Measurements from ENCODE around the gene TMEM252.

TMEM252 gene, protein sequence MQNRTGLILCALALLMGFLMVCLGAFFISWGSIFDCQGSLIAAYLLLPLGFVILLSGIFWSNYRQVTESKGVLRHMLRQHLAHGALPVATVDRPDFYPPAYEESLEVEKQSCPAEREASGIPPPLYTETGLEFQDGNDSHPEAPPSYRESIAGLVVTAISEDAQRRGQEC

DNA sequence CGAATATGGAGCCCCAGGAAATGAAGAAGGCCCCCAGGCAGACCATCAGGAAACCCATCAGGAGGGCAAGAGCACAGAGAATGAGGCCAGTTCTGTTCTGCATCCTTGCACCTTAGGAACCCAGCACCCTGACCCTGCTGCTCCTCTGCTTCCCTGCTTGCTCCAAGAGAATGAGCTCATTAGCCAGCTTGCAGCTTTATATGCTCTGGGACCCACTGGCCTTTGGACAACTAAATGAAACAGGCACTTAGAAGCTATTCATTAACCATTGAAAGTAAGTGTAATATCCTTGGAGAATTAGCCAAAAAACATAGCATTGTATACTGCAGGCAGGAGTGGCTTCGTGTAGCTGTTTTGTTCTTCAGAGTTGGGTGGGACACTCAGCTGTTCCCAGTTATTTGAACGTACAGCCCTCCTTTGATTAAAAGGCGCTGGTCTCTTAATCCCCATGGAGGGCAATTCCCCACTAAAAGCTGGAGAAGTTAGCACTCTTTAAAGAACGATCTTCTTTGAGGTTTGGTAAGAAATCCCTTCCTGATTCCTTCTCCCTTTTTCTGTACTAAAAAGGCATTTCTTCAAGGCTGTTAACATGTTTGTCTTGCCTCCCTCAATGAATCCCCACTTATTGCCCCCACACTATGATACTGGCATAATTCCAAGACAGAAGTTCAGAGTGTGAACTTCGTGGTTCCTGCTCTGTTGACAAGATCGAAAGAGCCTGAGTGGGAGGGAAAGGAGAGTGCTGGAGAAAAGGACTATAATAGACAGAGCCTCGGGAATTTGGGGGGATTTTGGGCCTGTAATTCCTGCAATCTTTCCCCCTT is at the start of gene TMEM252:
Gene TMEM252 (minus strand): TSS at position 172 of the 824 bp plus-strand sequence. CDS start 69 bp downstream, at position 103.
- ATAC-seq = no peak

DNA sequence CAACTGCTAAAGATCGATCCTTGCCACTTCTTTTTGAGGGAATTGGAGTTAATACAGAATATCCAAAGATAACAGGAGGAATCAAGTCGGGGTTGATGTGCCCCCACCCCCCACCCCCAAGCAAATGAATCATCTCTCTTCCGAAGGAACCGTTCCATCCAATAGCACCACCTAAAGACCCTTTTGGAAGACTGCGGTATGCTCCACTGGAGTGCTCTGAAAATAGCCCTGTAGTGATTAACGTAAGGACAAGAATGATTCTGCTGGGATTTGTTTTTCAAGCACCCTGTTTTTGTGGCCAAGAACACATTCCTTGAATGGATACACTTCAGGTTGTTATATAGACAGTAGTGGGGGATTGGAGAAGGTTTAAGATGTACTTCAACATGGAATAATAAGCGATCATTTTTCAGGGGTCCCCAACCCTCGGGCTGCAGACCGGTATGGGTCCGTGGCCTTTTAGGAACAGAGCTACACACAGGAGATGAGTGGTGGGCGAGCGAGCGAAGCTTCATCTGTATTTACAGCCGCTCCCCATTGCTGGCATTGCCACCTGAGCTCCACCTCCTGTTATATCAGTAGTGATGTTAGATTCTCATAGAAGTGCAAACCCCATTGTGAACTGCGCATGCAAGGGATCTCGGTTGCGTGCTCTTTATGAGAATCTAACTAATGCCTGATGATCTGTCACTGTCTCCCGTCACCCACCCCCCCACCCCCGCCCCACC is 44.5 kb upstream of the TMEM252 start:
- no peak for ATAC-seq

DNA sequence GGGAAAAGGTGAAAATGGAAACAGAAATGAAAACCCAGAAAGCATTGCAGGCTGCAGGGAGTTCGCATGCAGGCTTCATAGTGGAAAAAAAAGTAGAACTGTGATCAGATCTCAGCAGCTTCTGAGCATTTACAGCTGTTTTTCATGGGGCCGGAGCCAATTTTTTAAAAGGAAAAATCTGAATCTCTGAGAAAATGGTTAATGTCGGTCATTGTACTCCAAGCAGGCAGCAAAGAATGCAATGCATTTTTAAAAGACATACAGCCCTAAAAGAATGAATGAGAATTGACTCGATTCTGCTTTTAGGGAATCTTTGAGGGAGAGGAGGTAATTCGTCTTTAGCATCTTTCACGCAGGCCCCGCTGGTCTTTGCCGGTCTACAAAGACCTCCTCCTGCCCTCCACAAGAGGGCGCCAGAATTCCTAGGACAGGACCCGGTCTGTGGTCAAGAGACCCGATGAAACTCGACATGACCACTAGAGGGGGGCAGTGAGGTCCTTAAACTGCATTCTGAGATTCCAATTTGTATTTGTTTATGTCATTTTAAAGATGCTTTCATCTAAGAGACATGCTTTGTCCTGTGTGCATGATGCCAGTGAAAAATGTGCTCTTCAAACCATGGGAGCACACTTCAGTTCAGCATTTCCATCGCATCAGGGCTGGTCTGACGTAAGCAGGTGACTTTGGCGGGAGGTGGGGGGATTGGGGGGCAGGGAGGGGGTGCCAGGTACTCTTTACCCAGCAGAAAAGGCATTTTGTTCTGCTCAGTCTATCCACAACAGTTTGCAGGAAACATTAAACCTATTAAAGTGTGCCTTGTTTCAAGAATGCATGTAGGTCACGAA is 43.7 kb upstream of the TMEM252 start:
- ATAC-seq = peak; percentile 88 to 97

DNA sequence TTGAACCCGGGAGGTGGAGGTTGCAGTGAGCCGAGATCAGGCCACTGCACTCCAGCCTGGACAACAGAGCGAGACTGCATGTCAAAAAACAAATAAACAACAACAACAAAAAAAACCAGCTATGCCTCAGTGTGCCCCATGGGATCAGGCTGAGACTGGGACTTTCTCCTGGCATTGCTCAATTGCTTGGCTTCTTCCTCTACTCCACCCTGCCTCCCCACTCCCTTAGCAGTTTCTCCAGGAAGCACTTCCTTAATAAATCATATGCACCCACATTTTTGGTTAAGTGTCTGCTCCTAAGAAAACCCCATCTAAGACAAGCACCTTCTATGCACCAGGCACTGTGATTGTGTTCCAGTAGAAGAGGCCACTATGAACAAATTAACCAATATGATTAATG is 41.0 kb upstream of the TMEM252 start:
- ATAC-seq = no peak

DNA sequence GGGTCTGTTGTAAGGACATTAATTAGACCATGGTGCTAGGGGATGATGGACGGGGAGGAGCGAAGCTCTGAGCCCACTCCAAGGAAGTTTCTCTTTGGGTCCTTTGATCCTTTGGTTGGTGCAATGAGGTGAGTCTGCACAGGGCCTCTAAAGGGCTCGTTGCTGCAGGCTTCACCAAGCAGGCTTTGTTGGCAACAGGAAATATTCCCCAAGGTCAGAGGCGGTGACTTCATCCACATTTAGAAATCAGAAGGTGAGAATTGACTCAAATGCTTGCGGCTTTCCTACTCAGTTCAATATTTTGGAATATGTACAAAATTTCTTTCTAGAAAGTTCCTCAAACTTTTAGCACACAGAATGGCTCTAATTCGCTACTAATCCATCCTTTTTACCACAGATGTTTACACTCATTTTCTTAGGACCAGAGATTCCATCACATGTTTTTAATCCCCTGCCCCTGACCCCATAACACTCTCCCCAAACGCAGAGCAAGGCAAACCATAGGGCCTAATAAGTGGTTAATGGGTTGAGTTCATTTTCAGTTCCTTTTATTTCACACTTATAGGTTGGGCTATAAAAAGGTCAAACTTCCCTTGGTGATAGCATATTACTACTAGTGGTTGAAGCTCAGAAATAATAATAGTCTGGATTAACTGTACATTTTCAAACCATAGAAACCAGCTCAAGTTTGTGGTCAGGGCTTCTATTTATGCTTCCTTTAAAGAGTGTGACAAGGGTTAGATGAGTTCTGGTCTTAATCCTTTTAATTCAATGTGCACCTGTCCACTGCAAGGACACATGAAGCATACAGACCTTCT is 37.3 kb upstream of the TMEM252 start:
- peak in 1 of 2 donors; percentile 9 for ATAC-seq

DNA sequence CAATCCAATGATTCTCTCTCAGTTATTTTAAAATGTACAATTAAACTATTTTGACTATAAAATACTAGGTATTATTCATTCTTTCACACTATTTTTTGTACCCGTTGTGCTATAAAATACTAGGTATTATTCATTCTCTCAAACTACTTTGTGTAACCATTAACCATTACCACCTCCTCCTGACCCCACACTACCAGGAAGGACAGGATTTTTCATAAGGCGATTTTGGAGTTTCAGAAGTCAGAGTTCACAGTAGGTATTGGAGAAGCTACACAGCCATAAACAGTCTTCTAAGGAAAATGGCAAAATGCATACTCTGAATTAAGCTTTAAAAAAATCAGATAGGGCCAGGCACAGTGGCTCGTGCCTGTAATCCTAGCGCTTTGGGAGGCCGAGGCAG is 35.1 kb upstream of the TMEM252 start:
- no peak for ATAC-seq

DNA sequence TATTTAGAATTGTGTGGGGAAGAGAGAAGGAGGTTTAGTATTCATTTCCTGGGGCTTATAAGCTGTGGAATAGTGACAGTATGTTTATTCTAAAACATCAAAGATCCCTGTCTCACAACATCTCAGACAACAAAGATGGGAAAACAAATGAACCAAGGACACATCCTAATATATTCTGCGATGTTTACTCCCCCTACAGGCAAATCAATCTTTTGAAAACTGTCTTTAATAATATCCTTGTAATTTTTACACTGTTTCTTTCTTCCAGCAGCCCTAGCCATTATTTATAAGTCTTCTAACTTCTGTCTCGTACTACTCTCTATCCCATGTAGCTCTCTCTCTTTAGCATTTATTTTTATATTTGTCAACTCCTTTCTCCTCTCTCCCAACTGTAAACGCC is 33.5 kb upstream of the TMEM252 start:
- no peak for ATAC-seq

DNA sequence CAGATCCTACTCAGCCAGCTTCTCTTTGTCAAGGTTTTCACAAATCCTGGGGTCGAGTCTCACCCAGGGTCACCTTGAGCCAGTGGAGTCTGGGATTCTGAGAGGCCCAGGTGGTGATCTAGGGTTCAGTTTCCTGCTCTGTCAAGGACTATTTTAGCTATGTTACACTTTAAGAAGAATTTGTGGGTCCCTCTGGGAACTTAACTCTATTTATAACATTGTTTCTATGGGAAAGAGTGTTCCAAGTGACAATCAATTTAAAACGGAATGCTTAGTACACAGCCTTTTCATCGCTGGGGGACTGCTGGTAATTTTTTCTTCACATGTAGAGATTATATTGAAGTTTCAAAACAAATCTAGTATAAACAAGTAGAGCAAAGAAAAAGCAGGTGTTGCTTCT is 26.9 kb upstream of the TMEM252 start:
- ATAC-seq = no peak

DNA sequence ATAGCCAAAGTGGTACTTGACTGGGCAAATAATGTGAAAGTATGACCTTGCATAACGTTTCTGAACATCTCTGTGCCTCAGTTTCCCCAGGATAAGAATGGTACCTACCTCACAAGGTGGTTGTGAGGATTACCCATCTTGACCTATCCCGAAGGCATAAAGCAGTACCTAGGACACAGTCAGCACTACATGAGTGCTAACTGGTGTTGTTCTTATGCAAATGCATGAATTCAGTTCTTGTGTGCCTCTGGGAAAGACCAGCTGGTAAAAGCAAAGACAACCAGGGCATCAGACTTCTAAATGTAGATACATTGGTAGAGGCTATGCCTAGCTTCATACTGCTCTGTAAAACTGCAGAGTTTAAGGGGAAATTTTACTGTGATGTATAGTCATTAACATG is 21.8 kb upstream of the TMEM252 start:
- no peak for ATAC-seq

DNA sequence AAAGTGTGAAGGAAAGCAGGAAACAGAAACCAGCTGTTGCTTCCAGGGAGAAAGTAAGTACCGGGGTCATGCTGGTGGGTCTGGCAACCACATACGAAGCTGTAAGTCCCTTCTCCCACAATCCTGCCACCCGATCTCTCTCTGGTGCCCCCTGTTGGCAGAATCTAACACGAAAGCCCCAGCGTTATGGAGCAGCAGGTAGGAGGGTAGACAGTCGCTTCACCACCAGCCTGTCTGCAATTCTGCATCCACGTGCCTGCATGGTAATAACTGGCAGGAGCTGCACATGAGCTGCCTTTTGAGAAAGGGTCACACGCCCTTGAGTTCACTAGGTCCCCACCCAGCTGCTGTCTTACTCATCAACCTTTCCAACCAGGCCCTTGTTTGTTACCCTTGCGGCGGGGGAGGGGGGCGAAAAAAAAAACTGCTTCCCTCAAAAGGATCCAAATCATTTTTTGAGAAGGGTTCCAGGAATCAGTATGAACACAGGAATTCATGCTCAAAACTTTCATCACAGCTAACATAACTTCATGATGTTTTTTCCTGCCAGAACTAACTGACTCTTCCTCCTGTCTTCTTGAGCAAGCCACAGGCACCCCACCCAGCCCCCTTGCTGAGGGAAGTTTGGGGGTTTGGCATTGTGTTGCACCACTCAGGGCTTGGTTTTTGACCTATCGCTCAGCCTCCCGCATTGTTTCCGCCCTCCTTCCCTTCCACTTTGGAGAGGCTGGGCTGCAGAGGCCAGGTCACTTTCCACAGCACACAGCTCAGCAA is 19.6 kb upstream of the TMEM252 start:
- peak; percentile 26 to 43 for ATAC-seq

DNA sequence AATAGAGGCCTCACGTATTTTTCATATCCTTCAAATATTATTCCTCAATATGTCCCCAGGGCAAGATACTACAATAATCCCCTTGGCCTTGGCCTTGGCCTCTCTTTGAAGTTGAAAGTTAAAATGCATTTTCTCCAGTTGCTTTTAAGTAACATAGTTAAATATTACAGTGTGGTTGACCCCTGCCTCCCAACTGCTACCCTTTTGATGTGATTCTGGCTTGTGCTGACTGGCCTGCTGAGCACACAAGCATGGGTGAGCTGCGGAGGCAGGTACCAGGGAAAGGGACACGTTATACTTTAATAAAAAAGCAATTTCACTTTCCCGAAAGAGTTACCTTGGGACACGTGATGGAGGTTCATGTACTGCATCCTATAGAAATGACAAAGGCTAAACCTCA is 17.9 kb upstream of the TMEM252 start:
- no peak for ATAC-seq

DNA sequence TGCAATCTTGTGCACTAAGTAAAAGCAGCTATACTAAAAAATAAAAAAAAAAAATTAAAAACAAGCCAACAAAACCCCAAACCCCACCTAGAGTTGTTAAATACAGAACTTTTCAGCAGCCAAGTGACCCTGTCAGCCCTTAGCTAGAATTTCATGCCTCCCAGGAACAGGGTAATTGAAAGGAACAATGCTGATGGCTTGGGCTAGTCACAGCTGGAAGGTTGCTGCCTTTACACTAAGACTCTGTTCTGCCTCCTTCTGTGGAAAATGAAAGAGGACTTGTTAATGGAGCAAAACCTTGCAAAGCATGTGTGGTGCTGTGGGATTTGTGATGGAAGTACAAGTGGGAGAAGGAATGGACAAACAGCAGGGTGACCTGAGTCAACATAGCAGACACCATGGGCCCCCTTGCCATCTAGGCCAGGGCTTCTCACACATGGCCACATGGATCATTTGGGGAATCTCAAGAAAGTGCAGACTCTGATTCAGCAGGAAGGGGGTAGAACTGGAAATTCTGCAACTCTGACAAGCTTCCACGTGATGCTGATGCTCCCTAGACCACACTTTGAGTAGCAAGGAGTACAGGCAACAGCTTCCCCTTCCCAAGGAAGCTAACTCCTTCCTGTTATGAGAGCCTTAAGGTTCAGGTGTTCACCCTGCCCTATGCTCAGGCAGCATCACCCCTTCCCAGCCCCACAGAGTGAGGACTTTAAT is 14.9 kb upstream of the TMEM252 start:
- ATAC-seq = no peak

DNA sequence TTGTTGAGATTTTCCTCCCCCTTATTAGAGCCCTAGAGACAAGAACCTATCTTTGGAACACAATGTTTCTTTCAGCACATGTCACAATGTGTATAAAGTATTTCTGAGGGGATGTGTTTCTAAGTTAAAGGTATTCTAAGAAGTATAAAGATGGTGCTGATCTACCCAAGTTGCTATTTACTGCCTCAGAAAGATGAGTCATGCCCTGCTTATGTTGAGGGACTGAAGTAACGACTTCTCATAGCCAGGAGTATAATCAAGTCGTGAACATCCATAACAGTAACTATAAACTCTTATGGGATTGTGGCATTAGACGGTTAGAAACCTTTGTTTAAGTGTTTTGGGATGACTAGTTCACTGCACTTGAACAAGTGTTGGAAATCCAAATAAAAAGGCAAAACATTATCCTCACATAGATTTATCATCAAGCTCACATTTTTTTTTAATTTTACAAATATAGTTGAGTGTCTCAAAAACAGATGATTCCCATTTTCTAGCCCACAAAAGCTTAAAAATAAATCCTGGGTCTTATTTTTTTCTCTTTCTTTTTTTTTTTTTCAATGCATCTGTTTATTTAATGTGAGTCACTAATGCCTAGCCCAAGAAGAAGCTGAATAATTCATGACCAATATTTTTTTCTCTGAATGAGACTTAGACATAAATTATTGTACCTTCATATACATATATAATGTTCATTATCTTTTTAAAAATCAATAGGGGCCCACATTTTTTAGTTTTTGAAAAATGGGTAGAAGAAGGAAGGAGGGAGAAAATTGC is 12.2 kb upstream of the TMEM252 start:
- ATAC-seq = no peak

DNA sequence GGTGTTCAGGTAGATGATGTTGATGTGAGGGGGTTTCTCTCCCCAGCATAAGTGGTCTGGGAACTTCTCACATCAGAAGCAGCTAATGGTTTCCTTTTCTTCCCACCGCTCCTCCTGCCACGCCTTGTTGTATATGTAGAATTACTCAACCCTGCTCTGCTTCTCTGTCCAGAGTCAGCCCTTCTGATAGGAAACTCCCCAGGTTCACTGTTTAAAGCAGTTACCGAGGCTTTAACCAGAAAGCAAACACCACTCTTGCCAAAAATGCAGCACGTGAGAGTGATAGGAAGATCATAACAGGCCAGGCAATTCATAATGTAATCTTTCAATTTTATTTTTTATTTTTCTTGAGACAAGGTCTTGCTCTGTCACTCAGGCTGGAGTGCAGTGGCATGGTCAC is 10.5 kb upstream of the TMEM252 start:
- ATAC-seq = no peak

DNA sequence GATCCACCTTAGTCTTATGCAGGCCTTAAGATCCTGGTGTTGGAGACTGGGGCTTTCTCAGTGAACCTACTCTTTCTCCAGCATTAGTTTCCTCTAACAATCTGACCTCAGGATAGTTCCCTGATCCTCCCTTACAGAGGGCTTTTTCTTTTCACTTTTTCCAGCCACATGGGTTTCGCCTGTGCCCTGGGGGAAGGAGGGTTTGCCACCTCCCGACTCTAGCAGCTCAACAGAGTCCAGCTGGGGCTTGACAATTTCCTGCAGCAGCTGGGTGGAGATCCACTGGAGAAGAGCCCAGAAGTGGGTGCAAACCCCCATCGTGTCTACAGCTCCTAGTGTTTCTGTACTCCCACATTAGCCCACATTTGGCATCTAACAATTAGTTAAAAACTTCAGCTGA is 7.6 kb upstream of the TMEM252 start:
- no peak for ATAC-seq

DNA sequence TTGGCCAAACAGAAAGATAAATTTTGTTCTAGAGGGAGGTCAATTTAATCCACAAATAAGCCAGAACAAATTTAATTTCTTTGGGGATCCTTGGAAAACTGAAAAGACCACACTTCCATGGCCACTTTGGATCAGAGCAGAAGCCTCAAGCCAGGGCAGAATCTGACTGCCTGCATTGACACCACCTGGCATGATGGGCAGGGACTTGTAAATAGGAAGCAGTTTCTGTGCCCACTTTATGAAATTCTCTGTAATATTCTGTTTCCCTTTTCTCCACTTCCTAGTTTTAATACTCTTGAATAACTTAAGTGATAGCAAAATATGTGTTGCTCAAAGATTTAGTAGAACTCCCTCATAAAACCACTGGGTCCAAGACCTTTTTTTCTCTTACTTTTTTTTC is 6.7 kb upstream of the TMEM252 start:
- ATAC-seq = no peak

DNA sequence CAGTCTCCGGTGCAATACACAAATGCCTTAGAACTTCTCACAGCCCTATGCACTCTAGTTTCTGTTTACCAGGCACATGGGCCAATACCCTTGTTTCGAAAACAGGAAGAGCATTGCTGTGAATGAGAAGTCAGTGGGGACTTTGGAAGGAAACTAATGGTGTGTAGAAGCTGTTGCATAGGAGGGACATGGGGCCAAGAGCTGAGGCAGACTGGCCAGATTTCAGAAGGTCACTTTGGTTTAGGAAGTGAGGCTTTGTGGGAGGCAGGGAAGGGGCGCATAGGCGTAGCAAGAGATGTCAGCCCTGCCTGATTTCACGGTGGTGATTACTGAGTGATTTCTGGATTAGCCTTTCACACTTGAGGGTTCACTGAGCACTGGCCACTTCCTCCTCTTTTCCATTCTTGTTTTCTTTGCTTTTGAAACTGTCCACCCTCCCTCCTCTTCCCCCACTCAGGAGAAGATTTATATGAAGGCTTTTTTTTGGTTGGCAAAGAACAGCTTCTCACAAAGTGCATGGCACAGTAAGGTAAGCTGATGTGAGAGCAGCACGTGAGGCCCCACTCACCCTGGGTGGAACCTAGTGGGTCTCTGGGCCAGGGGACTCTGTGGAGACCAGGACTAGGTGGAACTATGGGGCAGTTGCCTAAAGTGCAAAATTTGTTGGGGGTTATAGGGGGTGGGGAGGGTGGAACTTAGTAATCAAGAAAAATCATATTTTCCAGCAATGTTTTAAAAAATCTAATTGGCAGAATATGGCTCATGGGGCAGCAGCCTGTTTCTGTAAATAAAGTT is 6.1 kb upstream of the TMEM252 start:
- ATAC-seq = peak; percentile 32 to 56

DNA sequence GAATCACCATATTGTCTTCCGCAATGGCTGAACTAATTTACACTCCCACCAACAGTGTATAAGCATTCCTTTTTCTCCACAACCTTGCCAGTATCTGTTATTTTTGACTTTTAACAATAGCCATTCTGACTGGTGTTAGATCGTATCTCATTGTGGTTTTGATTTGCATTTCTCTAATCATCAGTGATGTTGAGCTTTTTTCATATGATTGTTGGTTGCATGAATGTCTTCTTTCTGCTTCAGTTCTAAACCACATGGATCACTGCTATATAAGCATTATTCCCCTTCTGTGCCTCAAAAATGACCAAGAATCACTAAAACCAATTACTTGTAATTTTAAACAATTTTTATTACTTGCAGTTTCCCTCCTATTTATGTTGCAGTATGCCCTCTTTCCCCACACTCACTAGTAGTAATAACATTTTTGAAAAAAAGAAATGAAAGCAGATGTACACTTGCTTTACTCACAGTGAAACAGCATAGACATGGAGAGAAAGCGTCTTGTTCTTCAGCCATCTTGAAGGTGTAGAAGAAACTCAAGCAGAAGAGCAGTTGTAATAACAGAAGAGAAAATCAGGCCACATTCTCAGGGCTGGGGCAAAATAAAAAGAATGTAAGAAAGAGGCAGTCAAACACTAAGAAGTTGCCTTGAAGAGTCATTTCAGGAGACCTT is 4.5 kb upstream of the TMEM252 start:
- peak in 1 of 2 donors; percentile 33 for ATAC-seq
